Left colon (tissue), 2 donors: ENCODE measurements around the gene FKBP5. TPM values are rescaled to one million over a fixed set of nuclear protein-coding genes. Genes with fewer than 3 reads are reported as not detected.
"Not testable (repeated sequence)": the region's sequence is repeated elsewhere in the genome, so short reads cannot be mapped to it uniquely, and the experiment has no call there.

Experiments used
- ATAC-seq: fragments of 200-7000 bp; cut with Tn5 transposase; one replicate; pipeline ENCODE4 v1.9.1; 2020; ENCODE audit warnings: mild to moderate bottlenecking, moderate library complexity
- DNase-seq, 2 donors: peaks; one replicate each; pipeline ENCODE4 v3.0.0-alpha.2; 2020
- intact Hi-C, 2 donors: fragments of 100-400 bp; cut with DNase I in 1 of 2; cut with micrococcal nuclease in 1 of 2; formaldehyde crosslinking; loops; one replicate each; pipeline versions ENCODE4 v1.11.2 to v1.14.0; 2022; cut with DNase I, micrococcal nuclease
- microRNA-seq, 2 donors: library from miRNA; unstranded; fragments of <30 nt; microRNA quantifications; one replicate each; pipeline versions ENCODE4 v1.1.0 to v1.2.0, GENCODE V29; 2020
- total RNA-seq, 2 donors: library from RNA; stranded (reverse); fragmentation: NEBNext Ultra II Directional; extraction: Animal tissue kit (Norgen Biotek cat#: 25700); gene quantifications; one replicate each; pipeline ENCODE4 v1.2.1, GENCODE V29; 2021
- donor health status: DM: no; HTN: no; CAD: no.
- donor health status: DM: yes; HTN: yes; CAD: no.

The FKBP5 gene
- total RNA-seq, 2 donors from 2014 or later = 40.3 to 252 TPM

GRCh38 chr6:35547676-35548075, 141.0 kb downstream of the FKBP5 start:
- ATAC-seq (no peak), DNase-seq (no peak)
- intact Hi-C loops = no loop called here

- ATAC-seq = no peak
- DNase-seq = no peak
- intact Hi-C loops = no loop called here
Observed at GRCh38 chr6:35544769-35545361, 143.8 kb downstream of the FKBP5 start.

- DNase-seq (no peak), ATAC-seq (no peak)
- intact Hi-C loops = no loop called here
Observed at GRCh38 chr6:35543459-35544193, 145.1 kb downstream of the FKBP5 start.

- intact Hi-C loops = no loop called here
- ATAC-seq (no peak), DNase-seq (no peak)
Observed at GRCh38 chr6:35541836-35542235, 146.9 kb downstream of the FKBP5 start.

- DNase-seq = no peak
- intact Hi-C loops = no loop called here
- ATAC-seq = no peak
Observed at GRCh38 chr6:35539223-35539622, 149.5 kb downstream of the FKBP5 start.

- DNase-seq, ATAC-seq, intact Hi-C loops: not testable (repeated sequence)
Observed at GRCh38 chr6:35535847-35536246, 152.9 kb downstream of the FKBP5 start.

GRCh38 chr6:35534407-35535170, 154.1 kb downstream of the FKBP5 start:
- intact Hi-C loops = no loop called here
- DNase-seq = no peak
- no peak for ATAC-seq

GRCh38 chr6:35533981-35534380, 154.7 kb downstream of the FKBP5 start:
- intact Hi-C loops = no loop called here
- DNase-seq (no peak), ATAC-seq (no peak)

GRCh38 chr6:35532126-35532525, 156.6 kb downstream of the FKBP5 start:
- intact Hi-C loops = no loop called here
- ATAC-seq (no peak), DNase-seq (no peak)

GRCh38 chr6:35524380-35525020, 164.2 kb downstream of the FKBP5 start:
- intact Hi-C loops = loop anchor here (10.0 kb wide), 2 partner anchors 50 to 210 kb away; partner anchors contain the start of gene ARMC12 (in 1 of the 2)
- DNase-seq (no peak), ATAC-seq (no peak)

Small RNA genes within 50 kb of the gene (microRNA-seq; reads per million reads assigned to microRNA genes)
- 6.8 to 9.6 reads per million in 2 donors for gene MIR5690

Other genes with a start within 250 kb of the FKBP5 start
- 1 to 10 TPM; 3.8 to 4.9 TPM for gene FANCE, start 236.6 kb downstream of the FKBP5 start, total RNA-seq
- gene RPL10A, start 220.5 kb downstream of the FKBP5 start, total RNA-seq = 100 to 1,000 TPM; 901 to 914 TPM
- 10 to 100 TPM; 25.5 to 32.1 TPM for gene TEAD3, start 191.8 kb downstream of the FKBP5 start, total RNA-seq
- not detected for gene TULP1, start 176.0 kb downstream of the FKBP5 start, total RNA-seq
- under 1 TPM in 1 of 2 donors, not detected in 1; 0.46 TPM for gene ARMC12, start 48.1 kb upstream of the FKBP5 start, total RNA-seq
- gene CLPSL2, start 87.7 kb upstream of the FKBP5 start, total RNA-seq = not detected
- not detected for gene CLPSL1, start 92.1 kb upstream of the FKBP5 start, total RNA-seq
- gene CLPS, start 108.4 kb upstream of the FKBP5 start, total RNA-seq = 1 to 10 TPM in 1 of 2 donors, not detected in 1; 1.3 TPM
- gene LHFPL5, start 116.4 kb upstream of the FKBP5 start, total RNA-seq = not detected
- 10 to 100 TPM; 81.3 to 95.1 TPM for gene SRPK1, start 232.2 kb upstream of the FKBP5 start, total RNA-seq